Vagina (tissue), 2 donors: ENCODE data around the gene UNK.

Experiments
- CTCF ChIP-seq, 3 experiments: fragments of 450-650 bp in 2 of 3; fragments of 200-600 bp in 1 of 3; sonication (generic) in 1 of 3; IDR thresholded peaks; one replicate each; pipeline ENCODE4 v1.5.1; 2017 to 2019; ENCODE audit warnings: antibody characterized with exemption in 3 of 3, mild to moderate bottlenecking in 2 of 3, moderate library complexity in 2 of 3
- POLR2A ChIP-seq, 2 donors: fragments of 450-650 bp; IDR thresholded peaks; one replicate each; pipeline ENCODE4 v1.6.1; 2017; ENCODE audit warnings: antibody characterized with exemption in 2 of 2, mild to moderate bottlenecking in 2 of 2, moderate library complexity in 2 of 2
- POLR2AphosphoS5 ChIP-seq, 2 donors: sonication (generic); formaldehyde crosslinking; IDR thresholded peaks; one replicate each; pipeline ENCODE4 v1.9.0; 2017; ENCODE audit warnings: antibody characterized with exemption in 2 of 2, mild to moderate bottlenecking in 2 of 2, low read depth in 1 of 2; ENCODE audit not compliant: insufficient read depth in 1 of 2

GRCh38 chr17:75849724-75850123 is 65.1 kb downstream of the UNK start:
- no peak for TF ChIP-seq CTCF (IDR thresholded peaks at IDR 0.05)
- no peak for TF ChIP-seq POLR2AphosphoS5 (IDR thresholded peaks at IDR 0.05; ENCODE audit: insufficient read depth in 1 of 2, low read depth in 1 of 2)
- no peak for TF ChIP-seq POLR2A (IDR thresholded peaks at IDR 0.05)
